ENCODE results near the gene CHTF18.
A peak's percentile ranks its signal among the peaks of the same experiment; 100 is the strongest.
"Not testable (repeated sequence)": the region's sequence is repeated elsewhere in the genome, so short reads cannot be mapped to it uniquely, and the experiment has no call there.

The CHTF18 gene

DNA sequence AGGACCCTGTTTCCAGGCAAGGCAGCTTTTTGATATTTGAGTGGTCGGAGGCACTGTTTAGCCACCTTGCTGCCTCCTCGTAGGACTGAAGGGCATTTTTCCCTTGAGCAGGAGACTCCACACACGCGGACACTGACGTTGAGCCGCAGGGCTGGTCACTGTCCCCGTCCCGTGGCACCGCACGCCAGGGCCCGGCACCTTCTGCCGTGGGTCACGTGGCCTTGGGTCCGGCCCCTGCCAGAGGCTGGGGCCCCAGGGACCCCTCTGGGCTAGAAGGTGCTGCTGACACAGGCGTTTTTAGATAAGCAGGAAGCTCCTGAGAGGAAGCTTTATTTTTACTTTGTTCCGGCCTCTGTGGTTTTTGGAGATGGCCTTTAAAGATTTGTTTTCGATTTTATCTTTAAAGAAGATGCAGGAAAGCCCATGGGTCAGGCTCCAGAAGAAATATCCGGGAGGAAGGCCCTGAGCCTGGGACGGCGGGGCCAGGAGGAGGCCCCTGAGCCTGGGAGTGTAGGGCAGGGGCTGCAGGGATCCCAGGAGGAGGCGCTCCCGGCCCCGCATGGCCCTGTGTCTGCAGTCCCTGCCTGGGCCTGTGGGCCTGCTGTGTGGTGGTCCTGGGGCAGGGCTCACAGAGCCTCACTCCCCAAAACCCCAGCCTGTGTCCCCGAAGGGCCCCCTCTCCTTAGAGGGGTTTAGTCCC lies 42.6 kb downstream of the CHTF18 start:
- no peak for DNase-seq (ENCODE audit: low spot score)

DNA sequence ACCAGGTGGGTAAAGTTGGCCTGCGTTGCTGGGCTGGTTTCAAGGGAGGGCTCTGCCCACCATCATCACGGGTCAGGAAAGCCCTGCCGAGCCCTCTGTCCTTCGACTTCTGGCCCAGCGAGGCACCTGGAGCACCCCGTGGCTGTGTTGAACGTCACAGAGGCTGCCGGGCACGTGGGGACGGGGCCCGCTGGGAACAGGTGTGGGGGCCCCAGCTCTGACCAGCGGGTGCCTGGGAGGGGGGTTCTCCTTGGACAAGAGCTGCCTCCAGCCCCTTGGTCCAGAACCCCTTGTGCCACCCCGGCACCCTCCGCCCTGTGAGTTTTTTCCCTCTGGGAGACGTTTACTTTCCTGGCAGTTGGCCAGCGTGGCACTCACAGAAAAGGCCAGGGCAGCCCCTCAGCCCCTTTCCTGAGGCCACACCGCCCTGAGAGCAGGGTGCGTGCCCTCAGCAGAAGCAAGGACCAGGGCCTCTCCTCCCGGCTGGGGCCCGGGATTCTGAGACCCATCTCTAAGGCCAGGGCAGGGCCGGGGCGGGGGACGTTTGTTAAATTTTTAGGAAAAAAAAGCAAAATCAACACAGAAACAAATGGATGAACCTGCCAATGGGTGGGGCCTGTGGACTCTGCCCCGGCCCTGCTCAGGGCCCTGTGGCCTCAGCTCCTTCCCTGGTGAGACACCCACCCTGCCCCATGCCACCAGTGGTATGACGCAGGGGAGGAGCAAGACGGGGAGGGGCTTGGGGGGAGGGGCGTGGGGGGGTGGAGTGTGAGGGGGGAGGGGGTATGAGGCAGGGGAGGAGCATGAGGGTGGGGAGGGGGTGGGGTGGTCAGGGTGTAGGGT lies 43.4 kb downstream of the CHTF18 start:
- no peak for DNase-seq (ENCODE audit: low spot score)

DNA sequence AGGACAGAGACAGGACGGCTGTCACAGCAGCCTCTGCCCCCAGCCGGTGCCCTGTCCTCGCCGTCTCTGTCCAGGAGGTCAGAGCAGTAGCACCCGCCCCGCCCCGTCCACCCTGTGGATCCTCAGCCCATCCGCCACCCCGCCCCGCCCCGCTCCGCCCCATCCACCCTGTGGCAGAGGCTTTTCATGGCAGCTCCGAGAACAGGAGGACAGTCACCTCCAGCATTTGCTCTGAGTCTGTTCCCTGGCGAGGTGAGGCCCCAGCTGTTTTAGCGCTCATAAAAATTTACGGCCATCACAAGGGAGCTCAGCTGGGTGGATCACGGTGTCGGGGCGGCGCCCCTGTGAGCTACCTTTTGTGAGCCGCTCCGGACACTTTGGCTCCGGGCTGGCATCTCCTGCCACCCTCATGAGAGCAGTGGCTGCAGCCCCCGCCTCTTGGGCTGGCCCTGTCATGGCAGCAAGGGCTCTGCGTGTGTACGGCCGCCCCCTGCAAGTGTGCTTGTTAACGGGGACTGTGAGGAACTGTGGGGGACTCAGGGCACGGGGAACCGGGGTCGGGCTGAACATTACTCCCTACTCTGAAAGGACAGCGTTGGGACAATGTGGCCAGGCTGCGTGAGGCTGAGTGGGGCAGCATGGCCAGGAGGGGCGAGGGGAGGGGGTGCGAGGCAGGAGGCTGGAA lies 44.4 kb downstream of the CHTF18 start:
- no peak for DNase-seq (ENCODE audit: low spot score)

DNA sequence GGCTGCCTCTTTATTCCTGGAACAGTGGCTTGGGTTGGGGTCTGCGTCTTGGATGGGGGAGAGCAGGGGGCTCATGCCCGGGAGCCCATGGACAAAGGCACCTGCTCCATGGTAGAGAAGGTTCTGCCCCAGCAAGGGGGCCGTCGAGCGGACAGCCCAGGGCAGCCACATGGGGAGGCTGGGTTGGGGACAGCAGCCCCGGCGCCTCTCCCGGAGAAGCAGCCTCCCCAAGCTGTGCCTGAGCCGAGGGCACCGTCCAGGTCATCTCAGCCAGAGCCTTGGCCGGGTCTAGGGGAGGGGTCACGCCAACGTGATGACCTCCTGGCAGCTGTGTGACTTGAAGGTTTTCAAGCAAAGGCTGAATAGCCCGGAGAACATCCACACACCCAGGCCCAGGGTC lies 45.0 kb downstream of the CHTF18 start:
- DNase-seq (ENCODE audit: low spot score), result no peak

DNA sequence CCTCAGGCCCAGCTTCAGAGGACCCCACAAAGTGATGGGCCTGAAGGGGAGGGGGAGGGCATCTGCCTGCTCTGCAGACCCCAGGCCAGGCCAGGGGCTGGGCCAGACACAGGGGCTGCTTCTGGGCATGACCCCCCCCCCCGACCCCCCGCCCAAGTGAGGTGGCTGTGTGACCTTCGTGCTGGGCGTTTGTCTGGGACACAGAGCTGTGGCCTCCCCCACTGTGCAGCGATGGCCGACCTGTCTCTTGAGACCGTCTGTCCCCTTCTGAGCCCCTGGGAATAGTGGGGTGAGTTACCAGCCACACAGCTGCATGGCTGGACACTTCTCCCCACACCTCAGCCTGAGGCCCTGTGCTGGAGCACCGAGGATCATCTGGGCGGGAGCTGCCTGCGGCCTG lies 47.0 kb downstream of the CHTF18 start:
- no peak for DNase-seq (ENCODE audit: low spot score)

DNA sequence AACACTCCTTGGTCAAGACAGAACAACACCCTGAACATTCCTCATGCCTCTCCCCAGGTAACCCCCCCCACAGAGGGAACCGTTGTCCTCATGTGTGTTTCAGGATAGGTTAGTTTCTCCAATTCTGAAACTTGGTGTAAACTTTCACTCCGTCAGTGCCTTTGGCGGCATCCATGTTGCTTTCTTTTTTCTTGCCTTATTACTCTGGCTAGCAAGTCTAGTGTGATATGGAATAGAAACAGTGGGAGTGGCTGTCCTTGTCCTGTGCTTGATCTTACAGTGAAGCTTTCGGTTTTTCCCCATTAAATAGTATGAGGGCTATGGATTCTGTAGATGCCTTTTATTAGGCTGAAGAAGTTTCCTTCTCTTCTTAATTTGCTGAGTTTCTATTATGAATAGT lies 47.8 kb downstream of the CHTF18 start:
- DNase-seq (ENCODE audit: low spot score), result no peak

DNA sequence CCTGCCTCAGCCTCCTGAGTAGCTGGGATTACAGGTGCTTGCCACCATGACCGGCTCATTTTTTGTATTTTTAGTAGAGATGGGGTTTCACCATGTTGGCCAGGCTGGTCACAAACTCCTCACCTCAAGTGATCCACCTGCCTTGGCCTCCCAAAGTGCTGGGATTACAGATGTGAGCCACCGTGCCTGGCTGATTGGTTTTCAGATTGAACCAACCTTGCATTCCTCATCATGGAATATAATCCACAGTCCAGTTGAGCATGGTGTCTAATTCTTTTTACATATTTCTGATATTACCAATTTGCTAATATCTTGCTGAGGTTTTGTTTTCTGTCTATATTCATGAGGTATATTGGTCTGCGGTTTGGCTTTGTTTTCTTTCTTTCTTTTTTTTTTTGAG lies 48.4 kb downstream of the CHTF18 start:
- not testable (repeated sequence) for DNase-seq (ENCODE audit: low spot score)

DNA sequence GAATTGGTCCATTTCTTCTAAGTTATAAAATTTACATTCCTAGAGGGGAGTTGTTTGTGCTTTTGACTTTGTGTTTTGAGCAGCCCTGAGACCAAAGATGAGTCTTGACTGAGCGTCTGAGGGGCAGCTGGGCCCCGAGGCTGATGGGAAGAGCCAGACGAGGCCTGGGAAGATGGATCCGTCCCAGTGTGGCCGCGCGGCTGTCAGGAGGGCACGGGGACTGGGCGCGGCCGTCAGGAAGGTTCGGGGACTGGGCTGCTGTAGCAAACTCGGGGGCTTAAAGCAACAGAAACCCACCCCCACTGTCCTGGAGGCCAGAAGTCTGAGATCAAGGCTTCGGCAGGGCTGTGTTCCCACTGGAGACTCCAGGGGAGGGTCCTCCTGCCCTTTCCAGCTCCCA lies 50.3 kb downstream of the CHTF18 start:
- no peak for DNase-seq (ENCODE audit: low spot score)

DNA sequence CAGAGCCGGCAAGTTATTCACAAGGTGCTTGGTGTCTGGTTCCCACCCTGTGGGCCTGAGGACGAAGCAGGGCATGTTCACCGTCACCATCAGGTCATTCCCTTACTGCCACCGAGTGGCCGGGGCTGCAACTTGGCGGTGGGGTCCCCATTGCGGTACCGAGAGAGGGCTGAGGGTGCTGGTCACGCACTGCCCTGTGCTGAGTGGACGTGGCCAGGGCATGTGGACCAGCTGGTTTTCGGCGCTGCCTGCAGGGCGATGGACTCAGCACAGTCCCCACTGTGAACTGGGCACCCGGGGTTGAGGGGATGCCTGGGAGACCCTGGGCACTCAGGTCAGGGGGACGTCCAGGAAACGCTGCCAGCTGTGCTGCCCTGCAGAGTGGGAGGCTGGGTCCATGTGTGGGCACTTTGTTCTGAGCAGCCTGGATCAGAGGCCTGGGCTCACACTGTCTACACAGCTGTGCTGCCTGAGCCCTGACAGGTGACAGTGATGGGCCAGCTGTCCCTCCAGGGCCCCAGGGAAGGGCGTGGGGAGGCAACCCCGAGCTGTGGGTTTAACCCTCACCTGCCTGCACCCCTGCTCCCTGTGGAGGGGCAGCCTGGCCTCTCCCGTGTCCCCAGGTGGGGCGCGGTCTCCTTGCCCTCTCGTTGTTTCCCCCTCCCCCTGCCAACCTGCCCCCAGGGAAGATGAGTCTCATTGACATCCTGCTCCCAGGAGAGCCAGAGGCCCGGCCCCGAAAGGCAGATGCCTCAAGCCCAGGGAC lies 51.4 kb downstream of the CHTF18 start:
- DNase-seq (ENCODE audit: low spot score), result no peak

DNA sequence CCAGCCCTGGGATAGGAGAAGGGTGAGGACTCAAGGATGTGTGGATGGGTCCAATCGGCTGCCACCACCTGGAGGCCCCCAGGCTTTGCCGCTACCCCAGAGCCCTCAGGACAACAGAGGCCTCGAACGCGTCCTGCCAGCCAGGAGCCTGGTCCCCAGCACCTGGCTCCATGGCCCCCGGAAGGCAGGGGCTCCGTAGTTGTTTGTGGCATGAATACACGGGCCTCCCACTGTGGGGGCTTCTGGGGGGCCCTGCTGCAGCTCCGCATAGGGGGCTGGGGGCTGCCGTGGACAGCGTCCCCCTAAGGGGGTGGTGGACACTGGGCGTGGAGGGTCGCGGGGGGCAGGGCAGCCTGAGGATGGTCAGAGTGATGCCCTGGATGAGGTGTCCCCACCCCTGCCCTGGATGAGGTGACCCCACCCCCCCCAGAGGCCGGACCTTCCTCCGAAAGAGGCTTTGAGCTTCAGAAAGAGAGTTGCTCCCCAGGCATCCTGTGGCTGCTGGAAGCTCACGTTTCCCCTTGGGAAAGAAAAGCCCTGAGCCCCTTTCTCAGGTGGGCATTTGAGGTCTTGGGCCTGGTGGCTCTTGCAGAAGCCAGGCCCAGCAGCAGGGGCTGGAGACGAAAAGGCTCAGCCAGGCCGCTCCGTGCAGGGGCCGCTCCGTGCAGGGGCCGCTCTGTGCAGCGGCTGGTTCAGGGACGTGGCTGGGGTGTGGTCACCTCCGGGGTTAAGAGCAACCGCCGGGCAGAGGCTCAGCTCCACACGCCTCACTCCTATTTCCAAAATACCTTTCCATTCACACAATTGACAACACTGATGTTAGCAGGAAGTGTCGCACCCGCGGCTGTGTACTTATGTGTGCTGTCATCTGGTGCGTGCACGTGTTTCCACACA lies 52.4 kb downstream of the CHTF18 start:
- DNase-seq (ENCODE audit: low spot score), result no peak

DNA sequence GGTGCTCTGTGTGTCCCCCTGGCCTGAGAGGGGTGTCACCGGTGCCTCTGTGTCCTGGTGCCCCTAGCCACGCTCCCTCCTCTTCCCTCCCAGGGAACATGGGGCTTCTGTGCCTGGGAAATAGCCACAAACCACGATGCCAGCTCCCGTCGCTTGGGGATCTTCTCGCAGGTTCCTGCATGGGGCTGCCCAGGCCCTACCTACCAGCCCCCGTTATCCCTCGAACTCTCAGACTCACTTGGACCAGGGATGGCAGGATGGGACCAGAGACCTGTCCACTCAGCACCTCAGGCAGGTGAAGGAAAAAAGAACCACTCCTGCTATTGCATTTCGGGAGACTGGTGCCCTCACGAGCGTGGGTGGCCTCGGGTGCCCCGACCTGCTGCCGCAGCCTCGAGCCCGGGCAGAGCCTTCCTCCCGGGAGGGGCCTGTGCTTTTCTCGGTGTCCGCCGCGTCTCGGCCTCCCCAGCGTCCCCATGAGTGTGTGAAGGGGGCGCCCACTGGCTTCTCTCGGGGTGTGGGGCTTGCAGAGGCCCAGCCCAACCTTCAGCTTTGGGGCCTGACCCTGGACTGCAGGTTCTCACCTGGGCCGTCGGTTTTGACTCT lies 53.1 kb downstream of the CHTF18 start:
- no peak for DNase-seq (ENCODE audit: low spot score)

DNA sequence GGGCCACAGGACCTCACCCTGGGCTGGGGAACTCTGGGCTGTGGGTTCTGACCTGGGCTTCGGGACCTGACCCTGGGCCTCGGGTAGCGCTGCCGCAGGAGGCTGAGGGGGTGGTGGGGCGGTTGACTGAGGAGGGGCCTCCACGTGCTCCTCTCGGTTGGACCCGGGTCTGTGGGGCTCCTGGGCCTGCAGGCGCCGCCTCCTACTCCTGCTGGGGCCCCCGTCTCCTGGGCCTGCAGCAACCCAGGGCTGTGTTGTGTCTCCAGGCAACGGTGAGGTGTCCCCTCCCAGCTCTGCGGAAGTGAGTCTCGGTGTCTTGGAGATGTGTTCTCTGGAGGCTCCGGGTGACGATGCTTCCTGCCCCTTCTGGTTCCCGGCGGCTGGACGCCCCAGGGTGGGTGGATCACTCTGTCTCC lies 53.6 kb downstream of the CHTF18 start:
- DNase-seq (ENCODE audit: low spot score), result peak; percentile 44

DNA sequence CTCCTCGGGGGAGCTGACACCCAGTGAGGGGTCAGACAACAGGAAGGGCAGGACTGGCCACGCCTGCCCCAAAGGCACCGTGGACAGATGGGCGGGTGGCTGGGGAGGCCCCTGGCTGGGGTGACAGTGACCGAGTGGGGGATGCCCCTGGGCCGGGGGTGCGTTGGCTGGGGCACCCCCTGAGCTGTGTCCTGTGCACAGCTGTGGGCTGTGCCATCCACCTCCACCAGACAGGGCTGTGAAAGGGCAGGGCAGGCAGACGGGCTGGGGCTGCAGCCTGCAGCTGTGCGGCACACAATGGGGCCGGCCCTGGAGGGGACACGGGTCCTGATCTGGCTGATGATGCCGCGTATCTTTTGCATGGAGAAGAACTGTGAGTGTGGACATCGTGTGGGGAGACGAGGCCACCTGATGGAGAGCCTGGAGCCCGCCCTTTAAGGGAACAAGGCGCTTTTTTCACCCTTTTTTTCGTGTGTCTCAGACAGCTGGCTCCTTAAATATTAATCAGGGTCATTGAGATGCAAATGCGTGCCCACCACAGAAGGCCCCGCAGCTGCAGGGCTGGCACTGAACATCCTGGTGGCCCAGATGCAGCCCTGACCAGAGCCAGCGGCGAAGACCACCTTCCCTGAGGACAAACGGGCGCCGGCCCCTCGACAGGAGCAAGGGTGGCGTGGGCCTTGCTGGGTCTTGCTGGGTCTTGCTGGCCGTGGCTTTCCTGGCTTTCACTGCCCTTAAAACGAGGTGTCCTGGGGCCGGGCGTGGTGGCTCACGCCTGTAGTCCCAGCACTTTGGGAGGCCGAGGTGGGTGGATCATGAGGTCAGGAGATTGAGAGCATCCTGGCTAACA lies 54.5 kb downstream of the CHTF18 start:
- no peak for DNase-seq (ENCODE audit: low spot score)

DNA sequence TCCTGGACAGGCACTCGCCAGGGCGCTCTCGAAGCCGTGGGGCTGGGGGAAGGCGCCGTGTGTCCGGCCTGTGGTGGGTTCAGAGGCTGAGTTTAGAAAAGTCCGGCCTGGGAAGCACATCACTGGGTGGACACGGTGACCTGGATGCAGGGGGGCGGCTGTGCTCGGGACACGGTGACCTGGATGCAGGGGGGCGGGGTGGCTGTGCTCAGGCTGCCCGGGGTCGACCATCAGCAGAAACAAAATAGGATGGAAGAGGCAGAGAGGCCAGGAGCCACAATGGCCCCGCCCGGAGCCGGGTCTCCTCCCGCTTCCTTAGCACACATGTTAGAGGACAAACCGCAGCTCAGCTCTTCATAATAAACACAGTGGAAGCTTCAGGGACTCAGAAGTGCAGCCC lies 55.4 kb downstream of the CHTF18 start:
- no peak for DNase-seq (ENCODE audit: low spot score)

DNA sequence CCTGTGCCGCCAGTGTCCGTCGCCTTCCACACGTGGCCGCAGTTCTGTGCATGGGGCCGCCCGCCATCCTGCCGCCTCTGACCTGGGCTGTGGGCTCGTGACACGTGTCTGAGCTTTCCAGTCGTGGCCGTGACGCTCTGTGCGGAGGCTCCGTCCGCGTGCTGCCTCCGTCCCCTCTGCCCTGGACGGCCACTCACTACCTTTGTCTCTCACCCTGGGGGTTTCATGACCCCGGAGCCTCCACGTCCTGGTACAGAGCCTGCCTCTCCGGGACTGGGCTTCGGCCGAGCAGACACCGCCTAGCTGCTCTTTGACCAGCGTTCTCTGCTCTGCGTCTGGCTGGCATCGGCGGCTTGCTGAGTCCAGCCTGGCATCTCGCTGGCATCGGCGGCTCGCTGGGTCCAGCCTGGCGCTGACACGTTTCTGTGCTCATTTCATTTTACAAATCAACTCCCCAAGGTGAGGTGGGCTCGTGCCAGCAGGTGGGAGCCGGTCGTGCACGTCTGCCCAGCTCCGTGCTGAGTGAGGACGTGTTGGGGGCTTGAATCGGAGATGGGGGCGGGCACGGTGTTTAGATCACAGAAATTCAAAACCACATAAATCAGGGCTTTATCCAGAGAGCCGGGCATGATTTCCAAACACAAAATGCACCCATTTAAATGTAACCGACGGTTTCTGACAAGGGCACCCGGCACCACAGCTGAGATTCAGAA lies 56.4 kb downstream of the CHTF18 start:
- no peak for DNase-seq (ENCODE audit: low spot score)

DNA sequence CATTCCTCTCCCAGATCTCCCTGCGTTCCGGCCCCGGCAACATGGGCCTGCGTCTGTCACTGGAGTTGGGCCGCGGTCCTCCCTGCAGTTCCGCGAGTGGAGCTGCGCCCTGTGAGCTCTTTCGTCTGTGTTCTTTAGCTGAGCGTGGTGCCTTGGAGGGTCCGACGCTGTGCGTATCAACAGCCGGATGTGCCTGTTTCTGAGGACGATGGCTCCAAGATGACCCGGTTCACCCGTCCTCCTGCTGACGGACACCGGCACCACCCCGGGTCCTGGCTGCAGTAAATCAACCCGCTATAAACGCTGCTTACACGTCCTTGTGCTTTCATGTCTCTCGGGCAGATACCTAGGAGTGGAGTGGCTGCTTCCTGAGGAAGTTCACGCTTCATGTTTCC lies 56.9 kb downstream of the CHTF18 start:
- DNase-seq (ENCODE audit: low spot score), result no peak

DNA sequence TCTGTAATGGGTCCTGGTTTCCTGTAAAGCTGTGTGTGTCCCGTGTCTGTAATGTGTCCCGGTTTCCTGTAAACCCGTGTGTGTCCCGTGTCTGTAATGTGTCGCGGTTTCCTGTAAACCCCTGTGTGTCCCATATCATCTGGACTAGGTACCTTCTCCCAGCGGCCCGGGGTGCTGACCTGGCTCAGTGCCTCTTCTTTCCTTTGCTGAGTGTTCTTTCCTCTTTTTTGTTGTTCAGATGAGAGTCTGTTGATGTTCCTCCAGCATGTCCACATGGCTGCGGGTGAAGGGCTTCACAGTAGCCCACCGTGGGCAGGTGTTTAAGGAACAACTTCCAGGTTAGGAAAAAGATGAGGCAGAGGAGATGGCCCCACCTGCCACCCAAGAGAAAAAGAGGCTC lies 58.7 kb downstream of the CHTF18 start:
- DNase-seq (ENCODE audit: low spot score), result no peak
